GM12878 (cell line): ENCODE data around the gene PAK5. TPM values are rescaled to one million over a fixed set of nuclear protein-coding genes. Genes with fewer than 3 reads are reported as not detected.

ENCODE experiments used
- ATAC-seq: fragments of 200-7000 bp; cut with Tn5 transposase; 3 replicates; pipeline ENCODE4 v1.9.1; 2020; ENCODE audit warnings: mild to moderate bottlenecking, moderate library complexity
- BruUV-seq: library from RNA; stranded (reverse); fragments of 400-500 nt; replicated peaks from 2 replicates; lab custom pipeline; 2021; lab: Mats Ljungman, UMichigan
- CTCF ChIA-PET: fragments of 300-600 bp; sonication (Branson Sonifier 250); formaldehyde crosslinking; extraction: SDS; loops from one replicate; lab custom pipeline; 2021; ENCODE audit warnings: inconsistent platforms; lab: Yijun Ruan, JAX
- POLR2A ChIA-PET: fragments of 350-600 bp; formaldehyde crosslinking; extraction: SDS; loops from one replicate; lab custom pipeline; 2021; ENCODE audit warnings: inconsistent platforms; lab: Charles Lee
- RAD21 ChIA-PET: fragments of 300-600 bp; sonication (Branson Sonifier 250); formaldehyde crosslinking; loops from one replicate; lab custom pipeline; 2023; ENCODE audit warnings: antibody characterized with exemption; ENCODE audit not compliant: unreplicated experiment; lab: Charles Lee
- SMC1A ChIA-PET: fragments of 300-600 bp; sonication (Branson Sonifier 250); formaldehyde crosslinking; loops from one replicate; lab custom pipeline; 2023; ENCODE audit not compliant: unreplicated experiment, uncharacterized antibody; lab: Charles Lee
- DNase-seq: peaks from one replicate; pipeline ENCODE4 v3.0.0-alpha.2; 2011; ENCODE audit warnings: low read depth, low spot score
- FAIRE-seq: peaks from 3 replicates; lab custom pipeline; 2011; peaks lifted over from hg19 to GRCh38; lab: Jason Lieb, UNC
- H2AFZ ChIP-seq: 2 replicates; pipeline ENCODE4 v1.6.0; 2011; ENCODE audit warnings: low read depth, low read length, control low read depth; ENCODE audit not compliant: control insufficient read depth
- H3K27ac ChIP-seq: 2 replicates; pipeline ENCODE4 v1.5.1; 2011; ENCODE audit warnings: control low read depth; ENCODE audit not compliant: control insufficient read depth, insufficient read depth
- H3K27me3 ChIP-seq, 2 experiments: replicated peaks in 1 of 2; 2 replicates each; pipeline versions ENCODE4 v1.6.0 to v1.6.1; 2011; ENCODE audit warnings: low read length in 1 of 2; ENCODE audit not compliant: control insufficient read depth in 2 of 2, insufficient read depth in 2 of 2
- H3K36me3 ChIP-seq, 2 experiments: 2 replicates each; pipeline ENCODE4 v1.5.1; 2011; ENCODE audit warnings: low read length in 1 of 2; ENCODE audit not compliant: control insufficient read depth in 2 of 2, insufficient read depth in 2 of 2
- H3K4me1 ChIP-seq: 2 replicates; pipeline ENCODE4 v1.6.1; 2011; ENCODE audit warnings: mild to moderate bottlenecking, low read length, moderate library complexity, mixed read lengths; ENCODE audit not compliant: control insufficient read depth, insufficient read depth
- H3K4me2 ChIP-seq: 2 replicates; pipeline ENCODE4 v1.6.0; 2011; ENCODE audit warnings: control low read depth; ENCODE audit not compliant: control insufficient read depth, insufficient read depth
- H3K4me3 ChIP-seq: fragments of 200-600 bp; sonication (generic); 2 replicates; pipeline ENCODE4 v1.5.1; 2016
- H3K79me2 ChIP-seq: 2 replicates; pipeline ENCODE4 v1.6.0; 2011; ENCODE audit warnings: low read length; ENCODE audit not compliant: control insufficient read depth, insufficient read depth
- H3K9ac ChIP-seq: 2 replicates; pipeline ENCODE4 v1.8.0; 2011; ENCODE audit warnings: low read length, control low read depth, mixed read lengths; ENCODE audit not compliant: control insufficient read depth, insufficient read depth
- H3K9me3 ChIP-seq: replicated peaks from 3 replicates; pipeline ENCODE4 v1.5.1; 2011; ENCODE audit warnings: mild to moderate bottlenecking, low read length; ENCODE audit not compliant: control insufficient read depth, insufficient read depth
- H4K20me1 ChIP-seq: 2 replicates; pipeline ENCODE4 v1.6.0; 2011; ENCODE audit not compliant: control insufficient read depth, insufficient read depth
- ATF2 ChIP-seq: IDR thresholded peaks from 2 replicates; pipeline ENCODE4 v1.6.1; 2012; ENCODE audit warnings: low read length, inconsistent platforms
- CREM ChIP-seq: IDR thresholded peaks from 2 replicates; pipeline ENCODE4 v1.6.1; 2014; ENCODE audit warnings: antibody characterized with exemption, low read depth
- IKZF2 ChIP-seq, 2 experiments: fragments of 450-650 bp; IDR thresholded peaks; 2 replicates each; pipeline ENCODE4 v1.6.1; 2017; ENCODE audit warnings: mild to moderate bottlenecking in 2 of 2, moderate library complexity in 2 of 2
- PRDM15 ChIP-seq: fragments of 450-650 bp; formaldehyde crosslinking; IDR thresholded peaks from 2 replicates; pipeline ENCODE4 v1.4.0; 2020; ENCODE audit warnings: mild to moderate bottlenecking, moderate library complexity
- RELA ChIP-seq: fragments of 450-650 bp; IDR thresholded peaks from 2 replicates; pipeline ENCODE4 v1.8.0; 2014; ENCODE audit warnings: borderline replicate concordance; ENCODE audit not compliant: partially characterized antibody
- RELB ChIP-seq: fragments of 450-650 bp; IDR thresholded peaks from 2 replicates; pipeline ENCODE4 v1.6.1; 2017; ENCODE audit warnings: low read depth, mild to moderate bottlenecking, moderate library complexity
- SREBF1 ChIP-seq: IDR thresholded peaks from 2 replicates; pipeline ENCODE4 v1.6.1; 2012; ENCODE audit warnings: mild to moderate bottlenecking, low read length
- SRF ChIP-seq, 2 experiments: IDR thresholded peaks; 2 replicates each; pipeline ENCODE4 v1.6.1; 2011; ENCODE audit warnings: low read depth in 2 of 2, low read length in 2 of 2, mild to moderate bottlenecking in 1 of 2, moderate library complexity in 1 of 2
- TBL1XR1 ChIP-seq: IDR thresholded peaks from 2 replicates; pipeline ENCODE4 v1.6.1; 2012; ENCODE audit warnings: low read depth, low read length, improper control_type of control experiment
- ZBTB40 ChIP-seq: fragments of 450-650 bp; IDR thresholded peaks from 2 replicates; pipeline ENCODE4 v1.6.1; 2016; ENCODE audit warnings: mild to moderate bottlenecking, moderate library complexity, borderline replicate concordance
- ZNF274 ChIP-seq: IDR thresholded peaks from one replicate; pipeline ENCODE4 v1.8.0; 2011; ENCODE audit not compliant: insufficient read length, insufficient read depth
- ZZZ3 ChIP-seq: IDR thresholded peaks from 2 replicates; pipeline ENCODE4 v1.6.1; 2011; ENCODE audit warnings: low read depth; ENCODE audit not compliant: control insufficient read depth, insufficient read length
- WGBS: methylation state at CpG from one replicate; pipeline ENCODE4 v1.1.6; 2016; ENCODE audit warnings: low lambda C conversion rate; ENCODE audit not compliant: insufficient replicate concordance, insufficient coverage; ENCODE audit errors: missing lambda C conversion rate; 5-methylcytosine and 5-hydroxymethylcytosine counted together
- in situ Hi-C: fragments of 300-500 bp; cut with MboI; formaldehyde crosslinking; loops from 9 replicates; pipeline ENCODE4 v1.14.3; 2018; ENCODE audit warnings: mixed read lengths
- intact Hi-C: fragments of 100-400 bp; cut with micrococcal nuclease; formaldehyde crosslinking; loops from one replicate; pipeline ENCODE4 v1.14.2; 2022; ENCODE audit not compliant: unreplicated experiment
- polyA plus RNA-seq, 11 experiments: library from polyadenylated mRNA; depleted of rRNA in 4 of 11; unstranded in 6 of 11; stranded (reverse) in 5 of 11; fragments of >200 nt; fragmentation: Nextera tagmentation in 4 of 11; fragmentation: Illumina TruSeq in 1 of 11; extraction: Ambion mirVana in 4 of 11; extraction: Trizol in 1 of 11; gene quantifications; 1 replicate in 1 of 11; 2 replicates in 10 of 11; pipeline versions ENCODE4 v1.2.1 to v1.2.3, GENCODE V29; 2011 to 2016; ENCODE audit warnings: inconsistent platforms in 2 of 11, missing spikeins in 2 of 11, low read depth in 1 of 11
- total RNA-seq, 4 experiments: library from RNA; depleted of rRNA in 3 of 4; stranded (reverse); fragments of >200 nt in 3 of 4; fragmentation: Illumina TruSeq in 1 of 4; extraction: Trizol in 1 of 4; gene quantifications; 2 replicates each; pipeline versions ENCODE4 v1.2.1 to v1.2.3, GENCODE V29; 2013 to 2021

The PAK5 gene
- total and polyA plus RNA-seq, 10 of the 15 experiments (the other 5 are each of a cell fraction or from before 2014, with no cell fraction given): not detected

- ATAC-seq (no peak), FAIRE-seq (no peak), DNase-seq (no peak)
- in situ Hi-C loops (no loop called here), intact Hi-C loops (no loop called here)
- 18% methylated on average over 4 of the region's 4 CpGs for WGBS
- Histone ChIP-seq H3K79me2 (peaks cover 14% of the 10 kb centered on the region), H3K36me3 (no peaks in the 10 kb centered on the region; a peak in 1 of 4 replicates), H2AFZ (no peak overlapping the region), H3K9me3 (no peaks in the 10 kb centered on the region; the same call in 2 of the 3 replicates), H3K4me2 (no peak overlapping the region), H3K4me1 (peaks cover 6% of the 10 kb centered on the region; the same call in 1 of the 2 replicates), H3K4me3 (no peak overlapping the region), H3K9ac (no peak overlapping the region), H4K20me1 (no peaks in the 10 kb centered on the region), H3K27ac (no peak overlapping the region), H3K27me3 (peaks cover 2 to 12% of the 10 kb centered on the region in 2 experiments)
- no peak for TF ChIP-seq SRF (IDR thresholded peaks at IDR 0.05; ENCODE audit: low read depth in 2 of 2, low read length in 2 of 2)
- no peak for TF ChIP-seq ZNF274
- no peak for TF ChIP-seq ZBTB40
- TF ChIP-seq RELB: no peak
- TF ChIP-seq PRDM15 (CRISPR knock-in tag): no peak
- TF ChIP-seq ZZZ3: no peak
- no peak for TF ChIP-seq RELA
- TF ChIP-seq TBL1XR1: no peak
- TF ChIP-seq ATF2: no peak
- TF ChIP-seq SREBF1: no peak
- TF ChIP-seq CREM: no peak
- no peak for TF ChIP-seq IKZF2 (IDR thresholded peaks at IDR 0.05)
- BruUV-seq: no TSS peak
- CTCF ChIA-PET: interaction anchor here (1.1 kb wide), 1 partner anchor 89 kb away, joined by 4 read pairs; no protein-coding TSS in a partner anchor
- POLR2A ChIA-PET: no interaction called here
- SMC1A ChIA-PET: no interaction called here
- RAD21 ChIA-PET: no interaction called here
Measured at GRCh38 chr20:9520086-9520485, 318.8 kb downstream of the PAK5 start.
